ENCODE data around the gene SP1.
"Not testable (repeated sequence)": the region's sequence is repeated elsewhere in the genome, so short reads cannot be mapped to it uniquely, and the experiment has no call there.

SP1 gene

DNA sequence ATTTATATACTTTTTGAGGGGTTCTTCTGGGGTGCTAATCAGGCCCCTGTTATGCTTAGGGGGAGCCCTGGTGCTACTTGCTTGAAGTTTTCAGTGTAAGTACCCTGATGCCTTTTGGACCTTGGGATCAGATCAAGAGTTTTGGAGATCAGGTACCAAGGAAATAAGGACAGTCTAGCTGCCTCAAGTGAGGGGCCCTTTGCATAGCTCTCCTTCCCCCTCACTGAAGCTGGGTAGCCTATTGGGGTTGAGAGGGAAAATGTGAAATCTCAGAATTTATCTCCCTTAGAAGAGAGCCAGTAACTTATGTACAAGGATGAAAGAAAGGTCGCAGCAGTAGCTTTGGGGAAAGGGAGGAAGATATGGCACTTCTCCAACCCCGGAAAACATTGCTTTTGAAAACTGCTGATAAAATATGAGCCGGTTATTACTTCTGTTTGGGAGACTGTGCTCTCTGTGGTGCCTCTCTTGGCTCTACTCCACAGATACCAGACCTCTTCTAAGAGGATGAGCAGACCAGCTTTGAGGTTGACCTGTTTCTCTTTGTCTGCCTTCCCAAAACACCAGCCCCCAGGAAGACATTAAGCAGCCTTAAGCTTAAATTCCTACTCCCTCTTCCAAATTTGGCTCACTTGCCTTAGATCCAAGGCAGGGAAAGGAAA is 34.9 kb downstream of the SP1 start:
- DNase-seq: no peak

GRCh38 chr12:53415752-53416389 is 35.9 kb downstream of the SP1 start:
- DNase-seq: not testable (repeated sequence)

- not testable (repeated sequence) for DNase-seq
These were observed 37.4 kb downstream of the SP1 start for GRCh38 chr12:53417291-53417816.

DNA sequence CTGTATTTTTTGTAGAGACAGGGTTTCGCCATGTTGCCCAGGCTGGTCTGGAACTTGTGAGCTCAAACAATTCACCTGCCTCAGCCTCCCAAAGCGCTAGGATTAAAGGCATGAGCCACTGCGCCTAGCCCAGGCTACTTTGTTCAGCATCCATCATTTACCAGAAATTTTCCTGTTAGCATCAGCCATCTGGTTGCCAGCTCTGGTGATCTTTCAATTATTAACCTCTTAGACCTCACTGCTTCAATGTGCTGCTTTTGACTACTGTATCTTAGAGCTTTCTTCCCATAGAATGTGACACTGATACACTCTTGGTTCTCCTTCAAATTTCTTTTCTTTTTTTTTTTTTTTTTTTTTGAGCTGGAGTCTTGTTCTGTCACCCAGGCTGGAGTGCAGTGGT is 38.2 kb downstream of the SP1 start:
- DNase-seq: peak in 1 of 2 experiments; percentile 29

DNA sequence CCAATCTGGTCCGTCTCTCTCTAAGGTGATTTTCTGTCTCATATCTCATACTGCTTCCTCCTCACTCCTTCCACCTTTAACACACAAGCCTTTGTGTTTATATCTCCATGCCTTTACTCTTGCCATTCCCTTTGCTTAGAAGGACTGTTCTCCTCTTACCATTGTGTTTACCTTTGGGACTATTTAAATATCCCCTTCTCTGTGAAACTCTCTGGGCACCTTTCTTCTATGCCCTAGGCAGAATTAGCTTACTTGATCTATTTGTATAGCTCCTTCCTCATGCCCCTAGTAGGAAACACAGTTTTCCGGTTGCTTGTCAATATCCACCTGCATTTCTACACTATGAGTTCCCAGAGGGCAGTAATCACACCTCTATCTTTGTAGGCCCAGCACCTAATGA is 39.8 kb downstream of the SP1 start:
- DNase-seq: peak; percentile 67 to 79

GRCh38 chr12:53422247-53422646 is 42.3 kb downstream of the SP1 start:
- not testable (repeated sequence) for DNase-seq

DNA sequence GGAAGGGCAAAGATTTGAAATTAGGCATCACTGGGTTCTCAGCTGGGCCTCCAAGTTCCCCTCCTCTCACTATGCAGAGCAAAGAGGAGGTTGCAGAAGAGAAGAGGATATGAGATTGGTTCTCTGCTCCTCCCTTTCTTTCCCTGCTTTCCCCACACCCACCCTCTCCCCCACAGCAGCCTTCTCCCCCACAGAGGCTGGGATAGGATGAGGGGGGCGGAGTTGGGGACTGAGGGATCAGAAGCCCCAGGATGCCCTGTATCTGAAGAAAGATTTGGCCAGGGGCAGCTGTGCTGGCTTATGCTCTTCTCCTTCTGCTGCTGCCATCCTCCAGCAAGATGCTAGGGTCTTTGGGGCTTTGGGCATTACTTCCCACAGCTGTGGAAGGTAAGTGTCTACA is 43.6 kb downstream of the SP1 start, which contains the start of gene AMHR2:
AMHR2 (plus strand) TSS at position 259 of the 400 bp plus-strand sequence; CDS start at position 339, 80 bp downstream.
- DNase-seq: no peak

DNA sequence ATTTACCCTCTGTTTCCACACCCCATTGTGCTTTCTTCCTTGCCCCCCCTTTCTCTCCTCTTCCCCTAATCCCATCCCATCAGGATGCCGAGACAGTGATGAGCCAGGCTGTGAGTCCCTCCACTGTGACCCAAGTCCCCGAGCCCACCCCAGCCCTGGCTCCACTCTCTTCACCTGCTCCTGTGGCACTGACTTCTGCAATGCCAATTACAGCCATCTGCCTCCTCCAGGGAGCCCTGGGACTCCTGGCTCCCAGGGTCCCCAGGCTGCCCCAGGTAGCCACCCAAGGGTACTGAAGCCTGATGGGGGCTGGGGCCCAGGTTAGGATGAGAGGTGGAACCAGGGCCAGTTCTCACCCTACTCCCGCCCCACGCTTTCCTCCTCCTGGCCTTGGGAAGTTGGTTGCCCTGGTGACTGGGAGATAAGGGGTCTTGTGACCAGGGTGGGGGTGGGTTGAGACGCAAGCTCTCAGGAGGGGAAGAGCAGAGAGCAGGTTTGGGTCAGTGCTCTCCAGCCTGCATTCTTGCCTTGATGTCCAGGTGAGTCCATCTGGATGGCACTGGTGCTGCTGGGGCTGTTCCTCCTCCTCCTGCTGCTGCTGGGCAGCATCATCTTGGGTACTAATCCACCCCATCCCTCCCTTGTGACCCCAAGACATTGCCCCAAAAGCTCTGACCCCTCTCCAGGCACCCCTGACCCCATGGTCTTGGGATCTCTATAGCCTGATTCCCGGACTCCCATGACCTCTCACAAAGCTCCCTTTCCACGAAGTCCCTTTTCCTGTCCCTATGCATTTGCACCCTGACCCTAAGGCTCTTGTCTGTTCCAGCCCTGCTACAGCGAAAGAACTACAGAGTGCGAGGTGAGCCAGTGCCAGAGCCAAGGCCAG is 44.9 kb downstream of the SP1 start:
- DNase-seq: no peak

DNA sequence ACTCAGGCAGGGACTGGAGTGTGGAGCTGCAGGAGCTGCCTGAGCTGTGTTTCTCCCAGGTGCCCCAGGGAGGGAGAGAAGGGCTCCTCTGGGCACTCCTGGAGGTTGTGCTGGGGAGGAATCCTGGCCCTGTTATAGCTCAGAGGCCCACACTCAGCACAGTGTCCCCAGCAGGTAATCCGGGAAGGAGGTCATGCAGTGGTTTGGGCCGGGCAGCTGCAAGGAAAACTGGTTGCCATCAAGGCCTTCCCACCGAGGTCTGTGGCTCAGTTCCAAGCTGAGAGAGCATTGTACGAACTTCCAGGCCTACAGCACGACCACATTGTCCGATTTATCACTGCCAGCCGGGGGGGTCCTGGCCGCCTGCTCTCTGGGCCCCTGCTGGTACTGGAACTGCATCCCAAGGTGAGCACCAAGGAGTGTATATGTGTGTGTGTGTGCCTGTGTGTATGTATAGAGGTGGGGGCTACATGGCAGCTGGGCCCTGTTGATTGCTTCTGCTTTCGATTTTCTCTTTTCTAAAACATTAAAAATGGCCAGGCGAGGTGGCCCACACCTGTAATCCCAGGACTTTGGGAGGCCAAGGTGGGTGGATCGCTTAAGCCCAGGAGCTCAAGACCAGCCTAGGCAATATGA is 45.7 kb downstream of the SP1 start:
- DNase-seq: no peak

DNA sequence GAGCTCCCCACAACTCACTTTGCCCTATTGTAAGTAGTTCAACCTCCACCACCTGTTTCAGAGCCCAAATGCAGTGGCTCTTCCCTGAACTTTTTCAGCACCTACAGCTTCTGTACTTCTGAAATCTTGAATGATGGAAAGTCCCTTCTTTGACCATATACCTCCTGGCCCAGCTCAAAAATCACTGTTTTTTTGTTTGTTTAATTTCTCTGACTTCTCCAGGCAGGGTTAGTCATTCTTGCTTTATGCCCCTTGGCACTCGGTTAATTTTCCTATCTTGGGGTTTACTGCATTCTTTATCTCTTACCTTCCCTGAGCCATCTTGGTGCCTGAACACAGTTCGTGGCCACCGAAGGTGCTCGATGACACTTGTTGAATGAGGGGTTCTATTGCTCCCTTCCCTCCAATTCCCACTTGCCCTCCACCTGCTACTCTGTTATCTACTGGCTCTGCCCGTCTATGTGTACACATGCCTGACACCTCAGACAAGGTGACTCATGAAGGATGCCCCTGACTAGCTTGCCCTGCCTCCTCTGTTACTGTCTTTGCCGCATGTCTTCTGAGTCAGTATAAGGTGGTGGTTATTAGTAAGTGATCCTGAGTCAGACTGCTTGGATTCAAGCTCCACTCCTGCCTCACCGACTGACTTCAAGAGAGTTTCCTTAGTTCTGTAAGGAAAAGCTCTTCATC is 48.1 kb downstream of the SP1 start:
- DNase-seq: no peak

GRCh38 chr12:53428741-53429140 is 48.8 kb downstream of the SP1 start:
- no peak for DNase-seq

DNA sequence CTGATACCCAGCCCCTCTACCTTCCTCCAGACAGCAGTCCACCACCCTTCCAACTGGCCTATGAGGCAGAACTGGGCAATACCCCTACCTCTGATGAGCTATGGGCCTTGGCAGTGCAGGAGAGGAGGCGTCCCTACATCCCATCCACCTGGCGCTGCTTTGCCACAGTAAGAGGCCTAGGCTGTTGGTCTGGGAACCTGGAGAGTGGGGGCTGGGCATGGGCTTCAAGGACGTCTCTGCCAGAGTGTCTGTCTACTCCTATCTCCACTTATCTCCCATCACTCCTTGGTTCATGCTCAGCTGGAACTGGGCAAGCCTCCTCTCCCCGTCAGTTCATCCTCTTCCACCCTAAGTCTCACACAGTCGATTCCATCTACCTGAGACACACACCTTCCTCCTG is 50.1 kb downstream of the SP1 start:
- no peak for DNase-seq

DNA sequence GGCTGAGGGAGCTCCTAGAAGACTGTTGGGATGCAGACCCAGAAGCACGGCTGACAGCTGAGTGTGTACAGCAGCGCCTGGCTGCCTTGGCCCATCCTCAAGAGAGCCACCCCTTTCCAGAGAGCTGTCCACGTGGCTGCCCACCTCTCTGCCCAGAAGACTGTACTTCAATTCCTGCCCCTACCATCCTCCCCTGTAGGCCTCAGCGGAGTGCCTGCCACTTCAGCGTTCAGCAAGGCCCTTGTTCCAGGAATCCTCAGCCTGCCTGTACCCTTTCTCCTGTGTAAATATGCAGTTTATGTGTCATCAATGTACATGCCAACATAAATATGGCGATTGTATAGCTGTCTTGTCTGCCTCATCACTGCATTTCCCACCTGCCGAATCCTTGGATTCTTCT is 51.2 kb downstream of the SP1 start:
- DNase-seq: no peak

DNA sequence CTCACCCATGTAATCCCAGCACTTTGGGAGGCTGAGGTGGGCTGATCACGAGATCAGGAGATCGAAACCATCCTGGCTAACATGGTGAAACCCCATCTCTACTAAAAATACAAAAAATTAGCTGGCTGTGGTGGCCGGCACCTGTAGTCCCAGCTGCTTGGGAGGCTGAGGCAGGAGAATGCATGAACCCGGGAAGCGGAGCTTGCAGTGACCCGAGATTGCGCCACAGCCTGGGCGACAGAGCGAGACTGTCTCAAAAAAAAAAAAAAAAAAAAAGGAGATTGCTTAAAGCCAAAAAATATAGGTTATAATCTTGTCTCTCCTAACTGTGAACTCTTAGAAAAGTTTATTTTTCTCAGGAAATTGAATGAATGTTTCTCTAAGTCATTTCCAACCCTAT is 55.4 kb downstream of the SP1 start:
- DNase-seq: not testable (repeated sequence)

DNA sequence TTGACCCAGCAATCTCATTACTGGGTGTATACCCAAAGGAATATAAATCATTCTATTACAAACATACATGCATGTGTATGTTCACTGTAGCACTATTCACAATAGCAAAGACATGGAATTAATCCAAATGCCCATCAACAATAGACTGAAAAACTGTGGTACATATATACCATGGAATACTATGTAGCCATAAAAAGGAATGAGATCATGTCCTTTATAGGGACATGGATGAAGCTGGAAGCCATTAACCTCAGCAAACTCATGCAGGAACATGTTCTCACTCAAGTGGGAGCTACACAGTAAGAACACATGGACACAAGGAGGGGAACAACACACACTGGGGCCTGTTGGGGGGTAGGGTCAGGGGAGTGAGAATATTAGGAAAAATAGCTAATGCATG is 59.6 kb downstream of the SP1 start:
- DNase-seq: not testable (repeated sequence)

DNA sequence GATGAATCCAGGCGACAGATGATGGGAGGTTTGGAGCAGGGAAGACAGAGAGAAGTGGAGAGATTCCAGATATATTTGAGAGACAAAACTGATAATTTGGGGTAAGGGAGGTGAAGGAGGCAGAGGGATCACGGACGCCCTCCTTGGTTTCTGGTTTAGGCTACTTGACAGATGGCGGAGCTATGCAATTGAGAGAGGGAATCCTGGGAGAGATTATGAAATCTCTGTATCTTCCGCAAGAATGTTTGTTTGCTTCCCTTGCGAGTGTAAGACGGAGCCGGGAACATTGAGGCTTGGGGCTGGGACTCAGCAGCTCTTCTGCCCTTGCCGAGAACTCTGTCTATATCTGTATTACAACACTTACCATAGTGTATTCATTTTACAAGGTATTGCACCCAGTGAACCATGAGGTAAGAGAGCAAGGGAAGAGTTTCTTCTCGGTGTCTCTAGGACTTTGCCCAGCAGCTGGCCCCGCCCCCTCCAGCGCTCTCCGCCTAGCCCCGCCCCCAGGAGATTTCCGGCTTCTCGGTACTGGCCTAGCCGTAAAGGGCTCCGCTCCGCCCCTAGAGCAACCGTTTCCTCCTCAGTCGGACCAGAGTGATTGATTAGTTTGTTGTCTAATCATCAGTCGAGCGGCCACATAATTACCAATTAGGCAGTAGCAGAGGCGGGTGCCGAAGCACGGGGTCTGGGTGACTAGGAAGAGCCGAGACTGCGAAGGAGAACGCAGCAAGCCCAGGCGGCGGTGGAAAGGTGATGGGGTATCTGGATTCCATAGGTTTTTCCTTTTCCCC is 61.3 kb downstream of the SP1 start, which contains the start of gene PRR13:
PRR13 (plus strand) TSS at position 695 of the 794 bp plus-strand sequence. CDS start 981 bp downstream, outside the sequence.
- DNase-seq: peak; percentile 99

DNA sequence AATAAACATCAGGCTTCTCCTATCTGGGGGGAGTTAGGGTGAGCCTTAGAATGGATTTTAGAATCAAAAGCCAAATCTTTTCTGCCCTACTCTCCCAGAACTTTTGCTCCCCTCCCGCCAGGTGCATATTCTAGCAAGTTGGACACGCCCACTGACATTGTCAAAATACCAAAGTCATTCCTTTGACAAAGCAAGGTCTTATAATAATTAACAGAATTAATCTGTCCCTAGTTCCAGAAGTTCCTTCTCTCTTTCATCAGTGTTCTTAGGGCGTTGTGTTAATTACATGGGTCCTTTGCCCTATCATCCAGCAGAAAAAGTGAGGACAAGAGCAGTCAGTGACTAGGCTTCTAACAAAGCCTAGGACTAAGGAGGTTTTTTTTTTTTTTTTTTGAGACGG is 64.0 kb downstream of the SP1 start:
- no peak for DNase-seq

GRCh38 chr12:53444593-53445325 is 64.8 kb downstream of the SP1 start:
- DNase-seq: not testable (repeated sequence)

DNA sequence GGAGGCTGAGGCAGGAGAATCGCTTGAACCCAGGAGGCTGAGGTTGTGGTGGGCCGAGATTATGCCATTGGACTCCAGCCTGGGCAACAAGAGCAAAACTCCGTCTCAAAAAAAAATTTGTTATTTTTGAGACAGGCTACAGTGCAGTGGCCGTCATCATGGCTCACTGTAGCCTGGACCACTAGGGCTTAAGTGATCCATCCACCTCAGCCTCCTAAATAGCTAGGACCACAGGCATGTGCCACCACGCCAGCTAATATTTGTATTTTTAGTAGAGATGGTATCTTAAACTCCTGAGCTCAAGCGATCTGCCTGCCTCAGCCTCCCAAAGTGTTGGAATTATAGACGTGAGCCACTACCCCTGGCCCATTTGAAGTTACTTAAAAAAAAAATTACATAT is 71.0 kb downstream of the SP1 start:
- DNase-seq: no peak

DNA sequence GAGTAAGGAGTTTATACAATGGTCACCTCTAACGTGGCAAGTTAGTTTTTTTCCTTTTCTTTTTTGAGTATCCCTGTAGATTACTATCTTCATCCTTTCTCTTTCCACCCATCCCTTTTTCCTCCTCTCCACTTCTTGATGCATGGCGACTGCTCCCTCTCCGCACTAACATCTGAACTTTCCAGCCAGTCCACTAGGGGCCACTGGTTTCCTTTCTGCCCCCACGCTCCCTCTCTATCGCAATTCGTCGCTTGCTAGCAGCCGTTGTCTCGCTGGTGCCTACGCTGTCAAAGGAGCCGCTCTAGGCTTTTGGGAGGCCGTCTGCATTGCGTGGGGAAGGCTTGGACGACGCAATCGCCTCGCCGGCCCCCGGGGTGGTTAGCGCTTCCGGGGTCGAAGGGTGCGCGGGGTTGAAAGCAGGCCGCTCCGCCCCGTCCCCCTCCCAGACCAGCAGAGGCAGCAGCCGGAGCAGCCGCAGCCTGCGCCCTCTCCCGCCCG is 71.7 kb downstream of the SP1 start, which contains the start of gene PCBP2:
PCBP2 (plus strand) TSS at position 442 of the 498 bp plus-strand sequence. CDS start 2,699 bp downstream, outside the sequence.
- DNase-seq: peak; percentile 98 to 99
